Measurements from ENCODE around the gene TFF3.

GRCh38 chr21:42330380-42331371, 15.5 kb upstream of the TFF3 start:
- no peak for TF ChIP-seq CTCF (conservative IDR thresholded peaks at IDR 0.05)
- TF ChIP-seq EZH2 (IDR thresholded peaks at IDR 0.05; ENCODE audit: low read depth) = no peak
